Measurements from ENCODE around the gene SLIT1. TPM values are rescaled to one million over a fixed set of nuclear protein-coding genes. Genes with fewer than 3 reads are reported as not detected.

SLIT1 gene
- polyA plus RNA-seq, 3 donors from 2014 or later: 0.07 to 0.36 TPM; not detected in 1

DNA sequence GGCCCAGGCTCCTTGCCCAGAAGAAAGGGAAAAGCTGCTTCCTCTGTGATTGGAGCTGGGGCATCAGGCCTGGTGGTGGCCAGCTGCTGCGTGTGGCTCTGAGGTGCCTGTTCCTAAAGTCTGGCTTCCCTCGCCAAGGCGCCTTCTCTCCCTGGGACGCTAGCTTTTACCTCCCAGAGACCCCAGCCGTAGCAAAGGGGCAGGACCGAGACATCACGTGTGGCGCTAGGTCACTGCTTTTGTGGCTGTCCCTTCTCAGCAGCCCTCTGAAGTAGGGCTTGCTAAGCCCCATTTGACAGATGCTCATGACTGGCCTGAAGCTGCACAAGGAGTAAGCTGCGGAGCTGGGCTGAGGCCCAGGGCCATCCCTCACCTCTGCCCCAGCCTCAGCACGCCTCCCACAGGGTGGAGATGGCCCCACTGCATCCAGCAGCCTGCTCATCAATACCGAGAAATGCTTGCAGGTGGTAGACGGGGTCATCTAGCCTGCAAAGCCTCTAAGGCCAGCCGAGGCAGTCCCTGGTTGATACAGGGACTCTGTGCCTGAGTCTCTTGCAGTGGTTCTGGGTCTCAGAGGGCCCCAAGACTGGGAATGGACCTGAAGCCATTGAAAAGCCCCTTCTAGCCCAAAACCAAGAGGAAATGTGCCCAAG is 182.5 kb downstream of the SLIT1 start:
- Mint-ChIP-seq H3K4me3 (no peak overlapping the region), H3K36me3 (peaks cover 12% of the 10 kb centered on the region in 3 donors), H3K4me1 (no peaks in the 10 kb centered on the region), H3K9me3 (peaks cover 12 to 26% (median 19%) of the 10 kb centered on the region in 6 donors), H3K27ac (no peak overlapping the region), H3K27me3 (ENCODE audit: low read depth in 3 of 3) (peaks cover 0 to 2% (median 0%) of the 10 kb centered on the region in 3 donors)
- DNase-seq: no peak

- Mint-ChIP-seq H3K9me3 (peaks cover 8 to 23% (median 15%) of the 10 kb centered on the region in 6 donors), H3K4me3 (no peak overlapping the region), H3K27ac (no peak overlapping the region), H3K27me3 (ENCODE audit: low read depth in 3 of 3) (peaks cover 0 to 2% (median 2%) of the 10 kb centered on the region in 3 donors), H3K36me3 (peaks cover 12% of the 10 kb centered on the region in 3 donors), H3K4me1 (no peaks in the 10 kb centered on the region)
- no peak for DNase-seq
These were observed 183.1 kb downstream of the SLIT1 start for GRCh38 chr10:97002670-97003069.

- H3K4me3 Mint-ChIP-seq: no peak overlapping the region
- peaks cover 0 to 2% (median 2%) of the 10 kb centered on the region in 3 donors for H3K27me3 Mint-ChIP-seq (ENCODE audit: low read depth in 3 of 3)
- no peak overlapping the region for H3K27ac Mint-ChIP-seq
- no peaks in the 10 kb centered on the region for H3K4me1 Mint-ChIP-seq
- peaks cover 4 to 8% (median 4%) of the 10 kb centered on the region in 3 donors for H3K36me3 Mint-ChIP-seq
- H3K9me3 Mint-ChIP-seq: peaks cover 0 to 10% (median 5%) of the 10 kb centered on the region in 6 donors
- DNase-seq: no peak
These were observed 184.4 kb downstream of the SLIT1 start for GRCh38 chr10:97001183-97001991.

DNA sequence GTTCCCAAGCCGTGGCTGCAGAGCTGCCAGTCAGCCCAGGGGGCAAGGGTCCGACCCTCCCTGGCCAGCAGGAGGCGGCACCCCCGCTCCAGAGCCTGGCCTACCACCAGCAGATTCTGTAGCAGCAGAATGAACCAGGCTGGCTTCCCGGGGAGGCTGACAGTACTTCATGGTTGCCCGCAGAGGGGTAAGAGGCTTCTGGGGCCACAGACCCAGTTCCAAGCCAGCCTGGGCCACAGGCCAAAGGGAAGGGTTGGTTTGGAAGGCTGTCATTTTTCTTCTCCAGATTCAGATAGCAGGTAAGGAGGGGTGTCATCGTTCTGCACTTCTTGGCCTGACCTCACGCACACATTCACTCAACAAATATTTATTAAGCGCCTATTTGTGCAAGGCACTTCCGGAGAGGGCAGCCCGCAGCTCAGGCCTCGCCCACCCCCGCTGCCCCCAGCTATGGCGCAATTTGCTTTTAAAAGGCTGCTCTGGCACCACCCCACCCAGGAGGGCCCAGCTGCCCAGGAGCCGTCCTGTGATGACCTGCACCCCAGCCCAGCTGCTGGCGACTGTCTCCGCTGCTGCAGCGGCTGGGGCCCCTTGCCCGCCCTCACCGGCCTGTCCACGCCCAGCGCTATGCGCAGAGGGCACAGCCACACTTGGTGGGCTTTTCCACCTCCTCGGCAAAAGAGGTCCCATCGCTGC is 185.1 kb downstream of the SLIT1 start:
- DNase-seq: no peak

GRCh38 chr10:96999987-97000386 is 185.8 kb downstream of the SLIT1 start:
- no peak overlapping the region for H3K27ac Mint-ChIP-seq
- peaks cover 0 to 4% (median 0%) of the 10 kb centered on the region in 3 donors for H3K36me3 Mint-ChIP-seq
- no peak overlapping the region for H3K4me3 Mint-ChIP-seq
- no peak for DNase-seq
- H3K9me3 Mint-ChIP-seq: peaks cover 0 to under 1% (median 0%) of the 10 kb centered on the region in 6 donors
- H3K4me1 Mint-ChIP-seq: no peaks in the 10 kb centered on the region
- peaks cover 0 to 2% (median under 1%) of the 10 kb centered on the region in 3 donors for H3K27me3 Mint-ChIP-seq (ENCODE audit: low read depth in 3 of 3)

More for the DNA sequence above, 185.1 kb downstream of the SLIT1 start:
- H3K9me3 Mint-ChIP-seq: peaks cover 0 to 4% (median 2%) of the 10 kb centered on the region in 6 donors
- no peaks in the 10 kb centered on the region for H3K4me1 Mint-ChIP-seq
- peaks cover 3 to 7% (median 3%) of the 10 kb centered on the region in 3 donors for H3K36me3 Mint-ChIP-seq
- no peak overlapping the region for H3K27ac Mint-ChIP-seq
- H3K27me3 Mint-ChIP-seq (ENCODE audit: low read depth in 3 of 3): peaks cover 0 to 2% (median 2%) of the 10 kb centered on the region in 3 donors
- H3K4me3 Mint-ChIP-seq: no peak overlapping the region

DNA sequence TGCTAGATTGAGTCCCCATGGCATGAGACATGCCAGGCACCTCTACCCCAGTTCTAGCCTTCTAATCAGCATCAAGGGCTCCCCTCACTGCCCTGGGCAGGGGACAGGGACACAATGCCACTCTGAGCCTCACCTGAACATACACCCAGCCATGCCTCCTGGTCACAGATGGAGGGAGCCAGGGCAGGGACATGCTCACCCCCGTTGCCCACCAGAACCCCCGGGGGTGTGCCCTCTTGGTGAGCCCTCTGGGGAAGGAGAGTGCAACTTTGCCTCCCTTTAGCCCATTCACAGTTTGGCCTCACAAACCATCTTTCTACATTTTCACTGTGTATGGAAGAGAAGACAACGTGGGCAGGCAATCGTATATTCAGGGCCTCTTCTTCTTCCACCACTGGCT is 186.4 kb downstream of the SLIT1 start:
- Mint-ChIP-seq H3K4me1 (no peaks in the 10 kb centered on the region), H3K27ac (no peak overlapping the region), H3K9me3 (no peaks in the 10 kb centered on the region), H3K4me3 (no peak overlapping the region), H3K27me3 (ENCODE audit: low read depth in 3 of 3) (peaks cover 0 to 2% (median 0%) of the 10 kb centered on the region in 3 donors), H3K36me3 (peaks cover 0 to 4% (median 0%) of the 10 kb centered on the region in 3 donors)
- DNase-seq: no peak

GRCh38 chr10:96998329-96998888 is 187.3 kb downstream of the SLIT1 start:
- H3K36me3 Mint-ChIP-seq: peaks cover 0 to 4% (median 0%) of the 10 kb centered on the region in 3 donors
- no peak for DNase-seq
- no peaks in the 10 kb centered on the region for H3K9me3 Mint-ChIP-seq
- H3K27me3 Mint-ChIP-seq (ENCODE audit: low read depth in 3 of 3): peaks cover 0 to 2% (median 0%) of the 10 kb centered on the region in 3 donors
- no peak overlapping the region for H3K27ac Mint-ChIP-seq
- H3K4me1 Mint-ChIP-seq: no peaks in the 10 kb centered on the region
- H3K4me3 Mint-ChIP-seq: no peak overlapping the region

DNA sequence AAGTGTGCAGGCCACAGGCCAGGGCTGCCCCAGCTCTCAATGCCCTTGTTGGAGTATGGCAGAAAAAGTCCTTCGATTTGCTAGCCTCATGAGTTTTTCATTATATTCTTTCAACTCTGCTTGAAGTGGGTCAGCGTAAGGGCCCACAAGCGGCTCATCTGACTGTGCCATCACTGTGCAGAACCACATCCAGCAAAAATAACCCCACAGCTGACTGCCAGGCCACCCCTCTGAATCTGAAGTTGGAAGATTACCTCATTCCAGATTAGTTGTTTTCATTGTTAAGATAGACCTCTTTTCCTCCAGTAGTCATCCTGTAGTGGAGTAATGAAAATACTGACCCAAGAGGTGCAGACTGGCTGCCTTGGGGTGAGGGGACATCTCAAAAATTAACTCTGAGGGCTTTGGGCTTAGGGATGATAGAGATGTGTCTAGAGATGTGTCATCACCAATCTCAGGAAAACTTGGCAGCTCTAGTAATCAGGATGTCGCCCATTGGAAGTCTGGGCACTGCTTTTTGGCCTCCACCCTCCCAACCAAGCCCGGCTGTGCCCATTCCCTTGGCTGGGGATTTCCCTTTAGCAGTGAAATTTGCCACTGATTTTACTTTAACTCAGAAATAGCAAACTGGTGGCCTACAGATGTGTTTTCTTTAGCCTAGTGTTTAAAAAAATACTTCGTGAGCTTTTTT is 189.3 kb downstream of the SLIT1 start:
- Mint-ChIP-seq H3K27me3 (ENCODE audit: low read depth in 3 of 3) (peaks cover 0 to 2% (median 2%) of the 10 kb centered on the region in 3 donors), H3K36me3 (peaks cover 0 to 4% (median 0%) of the 10 kb centered on the region in 3 donors), H3K4me1 (no peaks in the 10 kb centered on the region), H3K9me3 (no peaks in the 10 kb centered on the region), H3K4me3 (no peak overlapping the region), H3K27ac (no peak overlapping the region)
- DNase-seq: no peak

DNA sequence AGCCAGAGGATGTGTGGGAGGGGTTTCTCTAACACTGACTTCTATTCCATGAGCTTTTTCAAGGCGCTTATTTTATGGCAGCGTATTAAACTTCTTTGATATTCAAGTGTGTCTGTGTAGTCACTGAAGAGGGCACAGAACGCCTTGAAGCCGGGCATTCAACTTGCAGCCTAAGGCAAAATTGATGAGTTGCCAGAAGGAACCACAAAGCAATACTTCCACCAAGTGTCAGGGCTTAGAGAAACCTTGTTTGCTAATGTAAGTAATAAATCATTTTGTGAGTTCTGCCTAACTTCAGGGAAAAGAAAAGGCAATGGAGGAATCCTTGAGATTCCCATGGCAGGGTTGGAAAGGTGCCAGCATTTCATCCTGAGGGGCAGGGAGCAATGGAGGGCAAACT is 189.9 kb downstream of the SLIT1 start:
- H3K36me3 Mint-ChIP-seq: peaks cover 0 to 9% (median 3%) of the 10 kb centered on the region in 3 donors
- no peak for DNase-seq
- no peaks in the 10 kb centered on the region for H3K4me1 Mint-ChIP-seq
- peaks cover 0 to 3% (median 2%) of the 10 kb centered on the region in 3 donors for H3K27me3 Mint-ChIP-seq (ENCODE audit: low read depth in 3 of 3)
- H3K4me3 Mint-ChIP-seq: no peak overlapping the region
- H3K9me3 Mint-ChIP-seq: no peaks in the 10 kb centered on the region
- H3K27ac Mint-ChIP-seq: peak overlapping the region in 1 of 6 donors; percentile 22

- Mint-ChIP-seq H3K27ac (no peak overlapping the region), H3K4me1 (no peaks in the 10 kb centered on the region), H3K27me3 (ENCODE audit: low read depth in 3 of 3) (peaks cover 0 to 5% (median under 1%) of the 10 kb centered on the region in 3 donors), H3K4me3 (no peak overlapping the region), H3K9me3 (no peaks in the 10 kb centered on the region), H3K36me3 (peaks cover 5 to 12% (median 9%) of the 10 kb centered on the region in 3 donors)
- DNase-seq: no peak
These were observed 193.0 kb downstream of the SLIT1 start for GRCh38 chr10:96992721-96993120.

DNA sequence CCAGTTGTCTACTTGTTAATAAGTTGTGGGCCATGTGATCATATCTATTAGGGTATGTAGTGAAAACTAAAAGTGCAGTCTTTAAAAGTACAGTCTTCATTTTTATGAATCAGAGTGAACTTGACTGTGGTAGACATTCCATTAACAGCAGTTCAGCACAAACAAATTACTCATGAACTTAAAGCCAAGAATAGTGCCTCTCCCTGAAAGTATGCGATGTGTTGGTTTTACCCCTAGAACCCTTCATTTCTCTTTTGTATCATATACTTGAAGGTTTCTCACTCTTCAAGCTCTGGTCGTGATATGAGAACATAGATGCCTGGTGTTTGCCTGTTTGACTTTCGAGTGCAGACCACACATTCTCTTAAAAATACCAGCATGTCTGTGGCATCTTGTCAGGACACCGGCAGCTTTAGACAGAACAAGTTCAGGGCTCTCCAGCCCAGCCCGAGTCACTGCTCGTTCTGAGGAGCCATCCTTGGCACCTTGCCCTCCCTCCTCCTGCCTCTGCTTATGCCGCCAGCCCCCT is 194.4 kb downstream of the SLIT1 start:
- Mint-ChIP-seq H3K27ac (no peak overlapping the region), H3K4me3 (no peak overlapping the region), H3K4me1 (no peaks in the 10 kb centered on the region), H3K27me3 (ENCODE audit: low read depth in 3 of 3) (peaks cover 0 to 5% (median 0%) of the 10 kb centered on the region in 3 donors), H3K36me3 (peaks cover 5 to 16% (median 5%) of the 10 kb centered on the region in 3 donors), H3K9me3 (no peaks in the 10 kb centered on the region)
- no peak for DNase-seq

DNA sequence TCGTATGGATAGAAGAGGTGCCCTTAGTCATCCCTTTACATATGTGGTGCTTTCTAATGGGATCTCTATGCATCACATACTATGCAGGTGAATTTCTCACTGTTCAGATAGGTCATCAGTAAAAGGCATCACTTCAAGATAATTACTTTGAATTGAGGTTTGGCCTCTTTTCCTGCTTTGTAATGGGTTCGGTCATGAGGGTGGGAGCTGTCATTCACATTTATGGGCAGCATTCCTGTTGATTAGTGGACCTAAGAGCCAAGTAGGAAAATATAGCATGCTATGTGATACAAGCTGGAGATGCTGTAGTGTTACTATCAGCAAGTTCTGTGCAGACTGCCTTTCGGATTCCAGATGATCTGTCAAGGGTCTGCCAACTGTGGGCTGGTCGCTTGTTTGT is 197.3 kb downstream of the SLIT1 start:
- H3K9me3 Mint-ChIP-seq: no peaks in the 10 kb centered on the region
- H3K27me3 Mint-ChIP-seq (ENCODE audit: low read depth in 3 of 3): peaks cover 0 to 5% (median 1%) of the 10 kb centered on the region in 3 donors
- no peak overlapping the region for H3K27ac Mint-ChIP-seq

DNA sequence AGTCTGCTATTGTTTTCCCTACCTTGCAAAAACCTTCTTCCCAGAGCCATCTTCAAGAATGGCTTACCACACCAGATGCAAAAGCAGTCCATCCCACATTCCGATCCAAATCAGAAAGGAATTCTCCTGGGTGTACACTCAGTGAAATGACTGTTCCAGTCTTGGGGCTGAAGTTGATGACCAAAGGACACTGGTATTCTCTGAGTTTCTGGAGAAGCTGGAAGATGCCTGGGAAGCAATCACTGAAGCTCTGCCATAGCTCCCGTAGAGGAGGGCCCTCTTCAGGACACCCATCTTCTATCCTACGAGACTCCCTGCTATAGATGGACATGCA is 197.9 kb downstream of the SLIT1 start:
- peaks cover 13 to 28% of the 10 kb centered on the region in 2 donors for H3K4me1 Mint-ChIP-seq
- peaks cover 0 to 7% (median 2%) of the 10 kb centered on the region in 3 donors for H3K27me3 Mint-ChIP-seq (ENCODE audit: low read depth in 3 of 3)
- DNase-seq: no peak
- no peak overlapping the region for H3K4me3 Mint-ChIP-seq
- no peaks in the 10 kb centered on the region for H3K9me3 Mint-ChIP-seq
- peaks cover 5 to 26% (median 12%) of the 10 kb centered on the region in 3 donors for H3K36me3 Mint-ChIP-seq
- H3K27ac Mint-ChIP-seq: no peak overlapping the region

More for the DNA sequence above, 197.3 kb downstream of the SLIT1 start:
- Mint-ChIP-seq H3K4me3 (no peak overlapping the region), H3K4me1 (peaks cover 13 to 26% of the 10 kb centered on the region in 2 donors), H3K36me3 (peaks cover 5 to 19% (median 6%) of the 10 kb centered on the region in 3 donors)
- no peak for DNase-seq

Data from immature natural killer cell (primary cell).